ENCODE measurements around the gene SLC44A3. TPM values are rescaled to one million over a fixed set of nuclear protein-coding genes. Genes with fewer than 3 reads are reported as not detected.

The SLC44A3 gene
- total RNA-seq, 1 experiment from 2014 or later: 0.10 TPM

- H3K27ac ChIP-seq: no peak overlapping the region
- peaks cover 9% of the 10 kb centered on the region for H3K4me1 ChIP-seq
- DNase-seq: no peak
- no peaks in the 10 kb centered on the region for H3K27me3 ChIP-seq
- 0 out of 2 replicates have a peak, but pooled peaks cover 5% of the 10 kb centered on the region for H3K9me3 ChIP-seq (replicated peaks)
- H3K36me3 ChIP-seq: no peaks in the 10 kb centered on the region
- H3K4me3 ChIP-seq: no peak overlapping the region
Observed at GRCh38 chr1:94792473-94793295, 27.5 kb upstream of the SLC44A3 start.

DNA sequence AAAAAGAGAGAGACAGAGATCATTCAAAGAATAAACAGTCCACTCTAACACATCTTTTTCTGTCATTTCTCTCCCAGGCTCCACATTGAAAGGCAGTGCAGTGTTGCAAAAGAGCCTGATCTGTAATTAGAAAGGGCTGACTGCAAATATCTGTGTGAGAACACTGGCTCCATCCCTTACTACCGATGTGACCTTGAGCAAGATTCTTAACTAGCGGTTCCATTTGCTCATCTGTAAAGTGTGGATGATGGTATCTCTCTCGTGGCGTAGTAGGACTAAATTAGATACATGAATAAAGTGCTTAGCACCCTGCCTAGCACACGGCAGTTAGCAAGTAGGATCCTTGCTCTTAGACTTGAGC is 26.9 kb upstream of the SLC44A3 start:
- DNase-seq: no peak
- H3K4me3 ChIP-seq: no peak overlapping the region
- H3K27me3 ChIP-seq: no peaks in the 10 kb centered on the region
- H3K27ac ChIP-seq: no peak overlapping the region
- H3K9me3 ChIP-seq (replicated peaks): 0 out of 2 replicates have a peak, but pooled peaks cover 5% of the 10 kb centered on the region
- H3K4me1 ChIP-seq: peaks cover 9% of the 10 kb centered on the region
- H3K36me3 ChIP-seq: no peaks in the 10 kb centered on the region

DNA sequence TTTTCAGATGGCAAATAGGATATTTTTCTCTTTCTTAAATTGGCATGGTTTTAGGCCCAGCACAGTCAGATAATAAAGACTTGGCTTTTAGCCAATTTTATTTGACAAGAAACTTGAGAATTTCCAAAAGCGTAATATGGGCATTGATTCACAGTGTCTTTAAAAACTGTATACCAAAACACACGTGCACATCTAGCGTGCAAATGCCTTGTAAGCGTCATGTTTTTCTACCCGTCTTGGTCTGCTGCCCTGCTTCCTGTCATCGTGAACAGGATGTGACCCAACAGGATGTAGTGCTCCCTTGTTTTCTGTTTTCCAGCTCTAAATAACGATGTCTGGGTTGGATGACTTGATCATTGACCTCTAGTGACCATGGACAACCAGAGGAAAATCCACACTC is 24.7 kb upstream of the SLC44A3 start:
- 0 out of 2 replicates have a peak, but pooled peaks cover 5% of the 10 kb centered on the region for H3K9me3 ChIP-seq (replicated peaks)
- H3K4me3 ChIP-seq: no peak overlapping the region
- DNase-seq: no peak
- H3K27me3 ChIP-seq: no peaks in the 10 kb centered on the region
- peaks cover 9% of the 10 kb centered on the region for H3K4me1 ChIP-seq
- H3K36me3 ChIP-seq: no peaks in the 10 kb centered on the region
- H3K27ac ChIP-seq: no peak overlapping the region

- peaks cover 9% of the 10 kb centered on the region for H3K4me1 ChIP-seq
- no peak overlapping the region for H3K4me3 ChIP-seq
- H3K27ac ChIP-seq: no peak overlapping the region
Observed at GRCh38 chr1:94796266-94796665, 23.9 kb upstream of the SLC44A3 start.

DNA sequence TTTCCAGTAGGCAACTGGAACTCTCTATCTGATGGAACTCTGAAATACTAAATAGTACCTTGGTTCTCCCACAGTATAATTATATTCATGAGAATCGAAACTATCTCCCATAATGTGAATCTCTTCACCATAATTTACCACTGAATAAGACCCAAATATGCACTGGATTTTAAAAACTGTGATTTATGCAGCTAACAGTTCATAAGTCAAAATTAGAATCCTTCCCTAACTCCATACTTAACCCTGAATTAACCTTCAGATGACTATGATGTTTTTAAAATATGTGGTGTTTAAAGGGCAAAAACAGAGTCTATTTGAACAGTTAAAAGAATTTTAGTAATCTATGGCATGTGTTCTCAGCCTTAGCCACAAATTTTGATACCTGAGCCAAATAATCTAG is 22.9 kb upstream of the SLC44A3 start:
- Histone ChIP-seq H3K4me3 (no peak overlapping the region), H3K36me3 (no peaks in the 10 kb centered on the region), H3K4me1 (peaks cover 19% of the 10 kb centered on the region), H3K27me3 (no peaks in the 10 kb centered on the region), H3K9me3 (replicated peaks) (0 out of 2 replicates have a peak, but pooled peaks cover 5% of the 10 kb centered on the region), H3K27ac (no peak overlapping the region)
- no peak for DNase-seq

More at GRCh38 chr1:94796266-94796665, 23.9 kb upstream of the SLC44A3 start:
- H3K9me3 ChIP-seq (replicated peaks): 0 out of 2 replicates have a peak, but pooled peaks cover 5% of the 10 kb centered on the region
- H3K36me3 ChIP-seq: no peaks in the 10 kb centered on the region
- DNase-seq: no peak
- no peaks in the 10 kb centered on the region for H3K27me3 ChIP-seq

- H3K36me3 ChIP-seq: no peaks in the 10 kb centered on the region
- DNase-seq: no peak
- H3K27ac ChIP-seq: no peak overlapping the region
- no peaks in the 10 kb centered on the region for H3K27me3 ChIP-seq
- no peak overlapping the region for H3K4me3 ChIP-seq
- peaks cover 19% of the 10 kb centered on the region for H3K4me1 ChIP-seq
- 0 out of 2 replicates have a peak, but pooled peaks cover 5% of the 10 kb centered on the region for H3K9me3 ChIP-seq (replicated peaks)
Observed at GRCh38 chr1:94798054-94798453, 22.1 kb upstream of the SLC44A3 start.

- H3K9me3 ChIP-seq (replicated peaks): 0 out of 2 replicates have a peak, but pooled peaks cover 2% of the 10 kb centered on the region
- H3K27me3 ChIP-seq: no peaks in the 10 kb centered on the region
- H3K27ac ChIP-seq: no peak overlapping the region
- H3K4me3 ChIP-seq: no peak overlapping the region
- DNase-seq: no peak
- no peaks in the 10 kb centered on the region for H3K36me3 ChIP-seq
- peaks cover 17% of the 10 kb centered on the region for H3K4me1 ChIP-seq
Observed at GRCh38 chr1:94798462-94798861, 21.7 kb upstream of the SLC44A3 start.

GRCh38 chr1:94799206-94799605 is 21.0 kb upstream of the SLC44A3 start:
- Histone ChIP-seq H3K36me3 (no peaks in the 10 kb centered on the region), H3K4me1 (peaks cover 21% of the 10 kb centered on the region), H3K27me3 (no peaks in the 10 kb centered on the region), H3K4me3 (no peak overlapping the region), H3K9me3 (replicated peaks) (no peaks in the 10 kb centered on the region), H3K27ac (no peak overlapping the region)
- no peak for DNase-seq

DNA sequence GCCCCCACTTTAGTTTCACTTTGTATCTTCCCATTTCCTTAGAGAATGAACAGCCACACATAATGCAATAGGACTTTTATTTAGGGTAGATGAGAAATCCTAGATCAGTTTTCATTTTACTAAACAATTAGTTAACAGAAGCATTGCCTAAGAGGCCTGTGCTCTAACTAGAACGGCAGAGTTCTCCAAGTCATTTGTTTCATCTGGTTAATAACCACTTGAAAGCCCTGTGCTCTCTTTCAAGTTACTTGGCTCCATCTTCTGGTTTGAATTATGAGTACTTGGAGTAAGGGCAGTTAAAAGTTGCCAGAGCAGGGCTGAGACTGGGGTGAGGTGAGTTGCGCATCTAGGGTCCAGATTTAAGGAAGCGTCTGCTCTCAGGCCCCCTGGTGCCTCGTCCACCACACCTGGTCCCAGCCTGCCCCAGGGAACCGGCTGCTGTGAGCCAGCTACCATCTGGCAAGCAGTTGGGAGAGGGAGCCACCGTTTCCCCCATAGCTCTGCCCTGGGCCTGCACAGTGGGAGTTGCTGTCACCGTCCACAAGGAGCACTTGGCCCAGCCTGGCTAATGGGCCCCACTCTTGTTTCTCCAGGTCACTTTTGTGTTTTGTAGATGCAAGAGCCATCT is 18.1 kb upstream of the SLC44A3 start:
- Histone ChIP-seq H3K27me3 (no peaks in the 10 kb centered on the region), H3K36me3 (no peaks in the 10 kb centered on the region), H3K4me3 (peak overlapping the region; percentile 22), H3K9me3 (replicated peaks) (no peaks in the 10 kb centered on the region), H3K4me1 (peaks cover 31% of the 10 kb centered on the region), H3K27ac (peak overlapping the region; percentile 94)
- peak; percentile 65 to 83 for DNase-seq

GRCh38 chr1:94803106-94803505 is 17.1 kb upstream of the SLC44A3 start:
- DNase-seq: peak; percentile 82 to 89
- H3K36me3 ChIP-seq: no peaks in the 10 kb centered on the region
- no peak overlapping the region for H3K4me3 ChIP-seq
- H3K4me1 ChIP-seq: peaks cover 31% of the 10 kb centered on the region
- no peaks in the 10 kb centered on the region for H3K9me3 ChIP-seq (replicated peaks)
- peak overlapping the region; percentile 94 for H3K27ac ChIP-seq
- no peaks in the 10 kb centered on the region for H3K27me3 ChIP-seq

GRCh38 chr1:94803517-94804441 is 16.4 kb upstream of the SLC44A3 start:
- Histone ChIP-seq H3K36me3 (no peaks in the 10 kb centered on the region), H3K4me1 (peaks cover 31% of the 10 kb centered on the region), H3K4me3 (peak overlapping the region; percentile 19), H3K9me3 (replicated peaks) (no peaks in the 10 kb centered on the region), H3K27me3 (no peaks in the 10 kb centered on the region), H3K27ac (peak overlapping the region; percentile 94)
- DNase-seq: peak; percentile 94 to 98

DNA sequence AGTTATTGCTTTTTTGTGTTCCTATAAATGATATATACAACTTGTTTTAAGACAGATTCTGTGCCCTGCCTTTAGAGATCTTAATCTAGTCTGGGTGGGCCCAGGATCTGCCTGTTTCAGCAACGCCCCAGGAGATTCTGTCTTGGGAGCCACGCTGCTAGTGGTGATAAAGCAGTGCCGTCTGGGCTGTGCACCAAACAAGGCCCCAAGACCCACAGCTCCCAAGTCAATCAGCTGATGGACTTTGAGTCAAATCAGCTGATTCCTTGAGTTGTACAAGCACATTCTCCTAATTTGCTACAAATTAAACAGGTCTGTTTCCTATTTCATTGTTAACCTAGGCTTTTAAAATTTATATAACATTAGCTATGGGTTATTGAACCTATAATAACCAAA is 15.7 kb upstream of the SLC44A3 start:
- DNase-seq: peak; percentile 36 to 58
- H3K4me3 ChIP-seq: no peak overlapping the region; the same call in 1 of the 2 replicates
- H3K4me1 ChIP-seq: peaks cover 31% of the 10 kb centered on the region
- no peaks in the 10 kb centered on the region for H3K9me3 ChIP-seq (replicated peaks)
- H3K36me3 ChIP-seq: no peaks in the 10 kb centered on the region
- H3K27ac ChIP-seq: peak overlapping the region; percentile 94
- no peaks in the 10 kb centered on the region for H3K27me3 ChIP-seq

DNA sequence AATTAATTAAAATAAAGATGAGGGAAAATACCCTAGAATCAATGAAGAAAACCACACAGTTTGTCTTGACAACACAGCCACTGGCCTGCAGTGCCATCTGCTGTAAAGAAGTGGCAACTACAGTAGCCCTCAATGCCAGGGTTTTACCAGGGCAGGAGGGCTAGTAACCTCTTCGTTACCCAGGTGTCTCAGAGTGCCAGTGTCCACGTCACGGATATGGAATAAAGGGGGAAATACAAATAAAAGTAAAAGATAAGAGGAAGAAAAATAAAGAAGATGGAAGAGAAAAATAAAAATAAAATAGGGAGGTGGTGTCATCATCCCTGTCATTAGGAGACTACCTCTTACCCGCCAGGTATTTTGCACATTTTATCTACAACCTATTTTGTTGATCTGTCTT is 14.2 kb upstream of the SLC44A3 start:
- Histone ChIP-seq H3K4me1 (peaks cover 31% of the 10 kb centered on the region), H3K4me3 (0 out of 2 replicates have a peak overlapping the region, but pooled peaks have one; percentile 3), H3K27ac (no peak overlapping the region), H3K9me3 (replicated peaks) (no peaks in the 10 kb centered on the region), H3K27me3 (no peaks in the 10 kb centered on the region), H3K36me3 (no peaks in the 10 kb centered on the region)
- peak; percentile 53 to 84 for DNase-seq

DNA sequence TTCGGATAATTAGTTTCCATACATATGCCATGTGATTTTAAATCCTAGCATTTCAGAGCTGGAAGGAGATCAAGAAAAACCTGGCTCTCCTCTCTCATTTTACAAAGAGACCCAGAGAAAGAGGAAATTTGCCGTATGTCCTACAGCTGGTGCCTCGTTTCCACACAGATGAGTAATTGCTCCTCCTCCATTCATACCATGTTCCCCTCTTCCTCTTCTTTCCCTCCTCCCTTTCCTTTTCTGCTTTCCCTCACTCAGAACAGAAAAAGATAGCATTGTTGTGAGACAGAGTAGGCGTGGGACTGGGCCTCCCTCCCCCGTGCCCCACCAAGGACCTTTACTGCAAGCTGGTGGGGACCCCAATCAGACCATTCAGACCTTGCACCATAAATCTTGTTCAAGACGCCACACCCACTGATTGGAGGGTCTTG is 13.7 kb upstream of the SLC44A3 start:
- peak in 1 of 2 experiments; percentile 43 for DNase-seq
- no peaks in the 10 kb centered on the region for H3K27me3 ChIP-seq
- no peak overlapping the region for H3K27ac ChIP-seq
- no peaks in the 10 kb centered on the region for H3K36me3 ChIP-seq
- peaks cover 29% of the 10 kb centered on the region for H3K4me1 ChIP-seq
- H3K4me3 ChIP-seq: 0 out of 2 replicates have a peak overlapping the region, but pooled peaks have one; percentile 3
- H3K9me3 ChIP-seq (replicated peaks): no peaks in the 10 kb centered on the region
